ENCODE data around the gene OSBPL8.
"Not testable (repeated sequence)": the region's sequence is repeated elsewhere in the genome, so short reads cannot be mapped to it uniquely, and the experiment has no call there.

Gene OSBPL8

GRCh38 chr12:76345569-76345968 lies 214.0 kb downstream of the OSBPL8 start:
- Histone ChIP-seq H3K27ac (ENCODE audit: low read depth, low read length) (no peak overlapping the region), H3K36me3 (ENCODE audit: insufficient read depth, low read length) (no peaks in the 10 kb centered on the region), H3K4me3 (ENCODE audit: low read depth in 1 of 2, low read length in 2 of 2) (no peak overlapping the region), H3K27me3 (ENCODE audit: control insufficient read depth in 1 of 2, insufficient read depth in 2 of 2, low read length in 2 of 2) (no peaks in the 10 kb centered on the region), H3K4me1 (ENCODE audit: insufficient read depth, low read length) (peaks cover 13% of the 10 kb centered on the region), H3K9ac (ENCODE audit: low read length) (no peak overlapping the region), H3K9me3 (ENCODE audit: low read length) (no peaks in the 10 kb centered on the region)

- H3K4me1 ChIP-seq (ENCODE audit: insufficient read depth, low read length) = peaks cover 1% of the 10 kb centered on the region
- no peak overlapping the region for H3K4me3 ChIP-seq (ENCODE audit: low read depth in 1 of 2, low read length in 2 of 2)
- H3K27ac ChIP-seq (ENCODE audit: low read depth, low read length) = no peak overlapping the region
- no peak overlapping the region for H3K9ac ChIP-seq (ENCODE audit: low read length)
- no peaks in the 10 kb centered on the region for H3K36me3 ChIP-seq (ENCODE audit: insufficient read depth, low read length)
- H3K9me3 ChIP-seq (ENCODE audit: low read length) = no peaks in the 10 kb centered on the region
- no peaks in the 10 kb centered on the region for H3K27me3 ChIP-seq (ENCODE audit: control insufficient read depth in 1 of 2, insufficient read depth in 2 of 2, low read length in 2 of 2)
Measured at GRCh38 chr12:76341436-76342030, 218.0 kb downstream of the OSBPL8 start.

GRCh38 chr12:76340680-76341435 lies 218.7 kb downstream of the OSBPL8 start:
- H3K9ac ChIP-seq (ENCODE audit: low read length) = no peak overlapping the region

GRCh38 chr12:76337583-76337982 lies 222.0 kb downstream of the OSBPL8 start:
- no peaks in the 10 kb centered on the region for H3K4me1 ChIP-seq (ENCODE audit: insufficient read depth, low read length)
- no peak overlapping the region for H3K27ac ChIP-seq (ENCODE audit: low read depth, low read length)
- no peaks in the 10 kb centered on the region for H3K9me3 ChIP-seq (ENCODE audit: low read length)
- H3K36me3 ChIP-seq (ENCODE audit: insufficient read depth, low read length) = no peaks in the 10 kb centered on the region
- H3K27me3 ChIP-seq (ENCODE audit: control insufficient read depth in 1 of 2, insufficient read depth in 2 of 2, low read length in 2 of 2) = no peaks in the 10 kb centered on the region
- no peak overlapping the region for H3K9ac ChIP-seq (ENCODE audit: low read length)
- H3K4me3 ChIP-seq (ENCODE audit: low read depth in 1 of 2, low read length in 2 of 2) = no peak overlapping the region

More at GRCh38 chr12:76340680-76341435, 218.7 kb downstream of the OSBPL8 start:
- Histone ChIP-seq H3K27ac (ENCODE audit: low read depth, low read length) (no peak overlapping the region), H3K4me3 (ENCODE audit: low read depth in 1 of 2, low read length in 2 of 2) (no peak overlapping the region), H3K9me3 (ENCODE audit: low read length) (no peaks in the 10 kb centered on the region), H3K36me3 (ENCODE audit: insufficient read depth, low read length) (no peaks in the 10 kb centered on the region), H3K27me3 (ENCODE audit: control insufficient read depth in 1 of 2, insufficient read depth in 2 of 2, low read length in 2 of 2) (no peaks in the 10 kb centered on the region), H3K4me1 (ENCODE audit: insufficient read depth, low read length) (no peaks in the 10 kb centered on the region)

GRCh38 chr12:76332606-76333005 lies 227.0 kb downstream of the OSBPL8 start:
- Histone ChIP-seq H3K27me3 (ENCODE audit: control insufficient read depth in 1 of 2, insufficient read depth in 2 of 2, low read length in 2 of 2) (no peaks in the 10 kb centered on the region), H3K36me3 (ENCODE audit: insufficient read depth, low read length) (no peaks in the 10 kb centered on the region), H3K4me3 (ENCODE audit: low read depth in 1 of 2, low read length in 2 of 2) (no peak overlapping the region), H3K9ac (ENCODE audit: low read length) (no peak overlapping the region), H3K27ac (ENCODE audit: low read depth, low read length) (no peak overlapping the region), H3K4me1 (ENCODE audit: insufficient read depth, low read length) (no peaks in the 10 kb centered on the region), H3K9me3 (ENCODE audit: low read length) (no peaks in the 10 kb centered on the region)

GRCh38 chr12:76329606-76330005 lies 230.0 kb downstream of the OSBPL8 start:
- no peak overlapping the region for H3K4me3 ChIP-seq (ENCODE audit: low read depth in 1 of 2, low read length in 2 of 2)
- H3K36me3 ChIP-seq (ENCODE audit: insufficient read depth, low read length) = no peaks in the 10 kb centered on the region
- H3K4me1 ChIP-seq (ENCODE audit: insufficient read depth, low read length) = no peaks in the 10 kb centered on the region
- H3K27me3 ChIP-seq (ENCODE audit: control insufficient read depth in 1 of 2, insufficient read depth in 2 of 2, low read length in 2 of 2) = no peaks in the 10 kb centered on the region
- no peak overlapping the region for H3K9ac ChIP-seq (ENCODE audit: low read length)
- H3K27ac ChIP-seq (ENCODE audit: low read depth, low read length) = no peak overlapping the region
- H3K9me3 ChIP-seq (ENCODE audit: low read length) = no peaks in the 10 kb centered on the region

- Histone ChIP-seq H3K36me3 (ENCODE audit: insufficient read depth, low read length) (no peaks in the 10 kb centered on the region), H3K27ac (ENCODE audit: low read depth, low read length) (no peak overlapping the region)
Measured at GRCh38 chr12:76329159-76329558, 230.4 kb downstream of the OSBPL8 start.

GRCh38 chr12:76319595-76320319 lies 239.8 kb downstream of the OSBPL8 start:
- H3K27me3 ChIP-seq (ENCODE audit: control insufficient read depth in 1 of 2, insufficient read depth in 2 of 2, low read length in 2 of 2); H3K36me3 ChIP-seq (ENCODE audit: insufficient read depth, low read length); H3K9ac ChIP-seq (ENCODE audit: low read length); H3K27ac ChIP-seq (ENCODE audit: low read depth, low read length); H3K4me3 ChIP-seq (ENCODE audit: low read depth in 1 of 2, low read length in 2 of 2); H3K4me1 ChIP-seq (ENCODE audit: insufficient read depth, low read length); H3K9me3 ChIP-seq (ENCODE audit: low read length): not testable (repeated sequence)

More at GRCh38 chr12:76329159-76329558, 230.4 kb downstream of the OSBPL8 start:
- H3K4me1 ChIP-seq (ENCODE audit: insufficient read depth, low read length) = no peaks in the 10 kb centered on the region
- H3K27me3 ChIP-seq (ENCODE audit: control insufficient read depth in 1 of 2, insufficient read depth in 2 of 2, low read length in 2 of 2) = no peaks in the 10 kb centered on the region
- H3K4me3 ChIP-seq (ENCODE audit: low read depth in 1 of 2, low read length in 2 of 2) = no peak overlapping the region
- H3K9me3 ChIP-seq (ENCODE audit: low read length) = no peaks in the 10 kb centered on the region
- no peak overlapping the region for H3K9ac ChIP-seq (ENCODE audit: low read length)

- H3K9ac ChIP-seq (ENCODE audit: low read length) = no peak overlapping the region
- no peaks in the 10 kb centered on the region for H3K27me3 ChIP-seq (ENCODE audit: control insufficient read depth in 1 of 2, insufficient read depth in 2 of 2, low read length in 2 of 2)
- H3K4me1 ChIP-seq (ENCODE audit: insufficient read depth, low read length) = no peaks in the 10 kb centered on the region
- no peaks in the 10 kb centered on the region for H3K9me3 ChIP-seq (ENCODE audit: low read length)
- H3K27ac ChIP-seq (ENCODE audit: low read depth, low read length) = no peak overlapping the region
- H3K36me3 ChIP-seq (ENCODE audit: insufficient read depth, low read length) = no peaks in the 10 kb centered on the region
- no peak overlapping the region for H3K4me3 ChIP-seq (ENCODE audit: low read depth in 1 of 2, low read length in 2 of 2)
Measured at GRCh38 chr12:76318773-76319594, 240.6 kb downstream of the OSBPL8 start.

- H3K27ac ChIP-seq (ENCODE audit: low read depth, low read length) = no peak overlapping the region
- H3K36me3 ChIP-seq (ENCODE audit: insufficient read depth, low read length) = no peaks in the 10 kb centered on the region
- H3K4me3 ChIP-seq (ENCODE audit: low read depth in 1 of 2, low read length in 2 of 2) = no peak overlapping the region
- H3K4me1 ChIP-seq (ENCODE audit: insufficient read depth, low read length) = no peaks in the 10 kb centered on the region
- no peak overlapping the region for H3K9ac ChIP-seq (ENCODE audit: low read length)
- H3K9me3 ChIP-seq (ENCODE audit: low read length) = no peaks in the 10 kb centered on the region
- no peaks in the 10 kb centered on the region for H3K27me3 ChIP-seq (ENCODE audit: control insufficient read depth in 1 of 2, insufficient read depth in 2 of 2, low read length in 2 of 2)
Measured at GRCh38 chr12:76317976-76318375, 241.6 kb downstream of the OSBPL8 start.

GRCh38 chr12:76316468-76316867 lies 243.1 kb downstream of the OSBPL8 start:
- Histone ChIP-seq H3K9ac (ENCODE audit: low read length) (no peak overlapping the region), H3K9me3 (ENCODE audit: low read length) (no peaks in the 10 kb centered on the region), H3K4me3 (ENCODE audit: low read depth in 1 of 2, low read length in 2 of 2) (no peak overlapping the region), H3K36me3 (ENCODE audit: insufficient read depth, low read length) (no peaks in the 10 kb centered on the region), H3K27me3 (ENCODE audit: control insufficient read depth in 1 of 2, insufficient read depth in 2 of 2, low read length in 2 of 2) (no peaks in the 10 kb centered on the region), H3K27ac (ENCODE audit: low read depth, low read length) (no peak overlapping the region), H3K4me1 (ENCODE audit: insufficient read depth, low read length) (no peaks in the 10 kb centered on the region)
